Ecto neural progenitor cell (in vitro differentiated cells): ENCODE results near the gene MAPKAPK5.
"Not testable (repeated sequence)": the region's sequence is repeated elsewhere in the genome, so short reads cannot be mapped to it uniquely, and the experiment has no call there.

ENCODE experiments used
- DNase-seq: peaks from one replicate; pipeline ENCODE4 v3.0.0-alpha.2; 2018; ENCODE audit warnings: low spot score

Gene MAPKAPK5, protein sequence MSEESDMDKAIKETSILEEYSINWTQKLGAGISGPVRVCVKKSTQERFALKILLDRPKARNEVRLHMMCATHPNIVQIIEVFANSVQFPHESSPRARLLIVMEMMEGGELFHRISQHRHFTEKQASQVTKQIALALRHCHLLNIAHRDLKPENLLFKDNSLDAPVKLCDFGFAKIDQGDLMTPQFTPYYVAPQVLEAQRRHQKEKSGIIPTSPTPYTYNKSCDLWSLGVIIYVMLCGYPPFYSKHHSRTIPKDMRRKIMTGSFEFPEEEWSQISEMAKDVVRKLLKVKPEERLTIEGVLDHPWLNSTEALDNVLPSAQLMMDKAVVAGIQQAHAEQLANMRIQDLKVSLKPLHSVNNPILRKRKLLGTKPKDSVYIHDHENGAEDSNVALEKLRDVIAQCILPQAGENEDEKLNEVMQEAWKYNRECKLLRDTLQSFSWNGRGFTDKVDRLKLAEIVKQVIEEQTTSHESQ

DNA sequence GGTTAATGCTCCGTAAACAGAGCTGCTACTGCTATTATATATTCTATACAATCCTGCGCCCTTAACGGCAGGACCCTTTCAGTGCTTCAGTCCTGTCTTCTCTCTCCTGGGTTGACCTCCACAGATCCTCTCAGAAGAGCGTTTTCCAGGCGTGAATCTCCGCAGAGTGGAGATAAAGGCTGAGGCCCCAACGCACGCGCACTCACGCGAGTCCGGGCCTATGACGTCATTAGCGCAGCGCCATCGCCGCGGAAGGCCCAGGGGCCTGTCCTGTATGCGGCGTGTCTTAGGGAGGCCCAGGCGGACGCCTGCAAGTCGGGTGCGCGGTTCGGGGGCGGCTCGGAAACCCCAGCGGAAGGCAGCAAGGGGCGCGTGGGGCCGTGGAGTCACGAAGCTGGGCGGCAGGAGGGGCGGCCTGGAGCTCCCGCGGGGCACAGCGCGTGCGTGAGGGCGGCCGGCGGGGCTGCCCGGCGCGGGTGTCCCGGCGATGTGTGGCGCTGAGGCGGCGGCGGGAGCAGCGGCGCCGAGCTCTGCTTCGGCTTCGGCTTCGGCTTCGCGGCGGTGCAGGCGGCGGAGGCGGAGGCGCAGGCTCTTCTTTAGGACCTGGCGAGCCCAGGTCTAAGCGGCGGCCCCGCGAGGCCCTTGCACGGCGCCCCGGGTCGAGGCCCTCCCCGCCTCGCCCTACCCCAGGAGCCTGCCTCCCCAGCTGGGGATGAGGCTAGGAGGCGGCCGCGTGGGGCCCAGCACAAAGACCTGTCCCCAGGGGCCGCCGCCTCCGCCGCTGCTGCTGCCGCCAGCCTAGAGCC, at the start of gene MAPKAPK5:
MAPKAPK5 (plus strand) TSS at position 479 of the 806 bp plus-strand sequence. CDS start 506 bp downstream, outside the sequence.
- peak; percentile 100 for DNase-seq

DNA sequence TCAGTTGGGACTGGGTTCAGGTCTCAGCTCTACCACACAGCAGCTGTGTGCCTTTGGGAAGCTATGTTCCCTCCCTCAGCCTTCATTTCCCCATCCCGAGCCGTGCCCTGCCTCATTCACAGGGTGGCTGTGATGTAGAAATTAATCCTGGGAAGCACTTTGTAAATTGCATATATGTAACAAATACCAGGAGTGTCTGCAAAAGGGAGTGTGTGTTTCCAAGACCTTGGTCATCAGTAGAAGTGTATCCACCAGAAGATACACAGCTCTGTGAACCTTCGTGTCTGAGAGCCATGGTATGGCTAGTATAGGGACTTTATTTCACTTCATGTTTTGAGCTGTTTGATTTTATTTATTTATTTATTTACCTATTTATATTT, 49.2 kb upstream of the MAPKAPK5 start:
- no peak for DNase-seq

DNA sequence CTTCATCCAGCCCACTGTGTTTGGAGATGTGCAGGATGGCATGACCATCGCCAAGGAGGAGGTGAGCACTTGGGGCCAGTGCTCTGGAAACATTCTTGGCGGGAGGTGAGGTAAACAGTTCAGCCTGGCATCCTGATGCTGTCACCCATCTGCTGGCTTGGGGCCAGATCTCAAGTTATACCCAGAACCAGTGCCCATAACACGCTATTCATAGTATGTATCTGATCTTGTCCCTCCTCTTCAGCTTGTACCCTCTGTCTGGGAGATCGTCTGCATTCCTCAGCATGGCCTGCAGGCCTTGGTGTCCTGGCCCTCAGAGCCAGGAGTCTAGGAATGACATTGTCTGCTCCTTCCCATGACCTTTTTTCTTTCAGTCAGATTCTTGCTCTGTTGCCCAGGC, 43.8 kb upstream of the MAPKAPK5 start:
- no peak for DNase-seq

DNA sequence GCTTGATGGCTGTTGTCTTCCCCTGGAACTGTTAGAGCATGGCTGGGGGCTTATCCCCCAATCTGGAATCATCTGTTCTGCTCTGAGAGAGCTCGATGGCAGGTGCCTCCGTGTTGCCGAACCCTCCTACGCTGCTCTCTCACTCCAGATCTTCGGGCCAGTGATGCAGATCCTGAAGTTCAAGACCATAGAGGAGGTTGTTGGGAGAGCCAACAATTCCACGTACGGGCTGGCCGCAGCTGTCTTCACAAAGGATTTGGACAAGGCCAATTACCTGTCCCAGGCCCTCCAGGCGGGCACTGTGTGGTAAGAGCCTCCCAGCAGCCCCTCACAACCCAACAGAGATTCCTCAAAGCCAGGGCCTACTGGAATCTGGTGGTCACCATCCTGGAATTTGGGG, 42.3 kb upstream of the MAPKAPK5 start:
- no peak for DNase-seq

DNA sequence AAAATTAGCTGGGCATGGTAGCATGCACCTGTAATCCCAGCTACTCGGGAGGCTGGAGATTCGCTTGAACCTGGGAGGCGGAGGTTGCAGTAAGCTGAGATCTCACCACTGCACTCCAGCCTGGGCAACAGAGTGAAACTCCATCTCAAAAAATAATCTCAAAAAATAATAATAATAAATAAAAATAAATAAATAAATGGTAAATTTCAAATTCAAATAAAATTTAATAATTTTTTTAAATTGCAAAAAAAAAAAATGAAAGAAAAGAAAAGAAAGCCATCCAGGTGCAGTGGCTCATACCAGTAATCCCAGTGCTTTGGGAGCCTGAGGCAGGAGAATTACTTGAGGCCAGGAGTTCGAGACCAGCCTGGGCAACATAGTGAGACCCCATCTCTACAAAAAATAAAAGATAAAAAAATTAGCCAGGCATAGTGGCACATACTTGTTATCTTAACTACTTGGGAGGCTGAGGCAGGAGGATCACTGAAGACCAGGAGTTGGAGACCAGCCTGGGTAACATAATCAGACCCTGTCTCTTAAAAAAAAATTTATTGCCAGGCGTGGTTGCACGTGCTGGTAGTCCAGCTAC, 38.9 kb upstream of the MAPKAPK5 start:
- DNase-seq: no peak

DNA sequence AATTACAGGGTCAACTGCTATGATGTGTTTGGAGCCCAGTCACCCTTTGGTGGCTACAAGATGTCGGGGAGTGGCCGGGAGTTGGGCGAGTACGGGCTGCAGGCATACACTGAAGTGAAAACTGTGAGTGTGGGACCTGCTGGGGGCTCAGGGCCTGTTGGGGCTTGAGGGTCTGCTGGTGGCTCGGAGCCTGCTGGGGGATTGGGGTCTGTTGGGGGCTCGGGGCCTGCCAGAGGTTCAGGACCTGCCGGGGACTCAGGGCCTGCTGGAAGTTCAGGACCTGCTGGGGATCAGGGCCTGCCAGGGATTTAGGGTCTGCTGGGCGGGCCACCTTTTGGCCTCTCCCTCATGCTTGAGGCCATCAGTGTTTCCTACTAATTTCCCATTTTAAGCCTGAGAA, 38.2 kb upstream of the MAPKAPK5 start:
- no peak for DNase-seq

DNA sequence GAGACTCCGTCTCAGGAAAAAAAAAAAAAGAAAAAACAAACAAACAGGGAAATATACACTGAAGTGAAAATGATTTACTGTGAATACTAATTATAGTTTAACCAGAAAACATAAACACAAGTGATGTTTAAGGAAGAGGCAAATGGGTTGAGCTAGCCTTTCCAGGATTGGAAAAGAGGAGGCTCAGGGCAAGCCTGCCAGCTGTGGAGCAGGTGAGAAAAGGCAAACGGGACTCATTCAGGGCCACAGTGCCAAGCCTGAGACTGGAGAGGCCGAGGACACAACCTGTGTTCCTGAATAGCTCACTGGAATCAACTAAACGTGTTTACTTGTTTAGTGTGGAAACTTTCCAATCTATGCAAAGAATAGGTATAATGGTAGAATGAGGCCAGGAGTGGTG, 35.7 kb upstream of the MAPKAPK5 start:
- no peak for DNase-seq

DNA sequence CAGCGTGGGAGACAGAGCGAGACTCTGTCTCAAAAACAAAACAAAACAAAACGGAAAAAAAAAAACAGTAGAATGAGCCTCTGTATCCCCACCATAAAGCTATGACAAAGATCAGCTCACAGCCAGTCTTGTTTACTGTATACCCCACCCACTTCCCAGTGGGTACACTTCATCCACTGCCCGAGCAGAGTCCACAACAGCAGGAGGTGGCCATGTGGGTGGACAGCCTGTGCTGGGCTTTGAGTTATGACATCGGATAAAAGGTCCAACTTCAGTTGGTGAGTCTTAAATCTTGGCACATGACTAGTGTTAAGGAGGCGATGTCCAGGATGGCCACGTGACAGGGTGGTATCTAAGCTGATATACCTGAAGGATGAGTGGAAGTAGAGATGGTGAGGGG, 34.8 kb upstream of the MAPKAPK5 start:
- no peak for DNase-seq

DNA sequence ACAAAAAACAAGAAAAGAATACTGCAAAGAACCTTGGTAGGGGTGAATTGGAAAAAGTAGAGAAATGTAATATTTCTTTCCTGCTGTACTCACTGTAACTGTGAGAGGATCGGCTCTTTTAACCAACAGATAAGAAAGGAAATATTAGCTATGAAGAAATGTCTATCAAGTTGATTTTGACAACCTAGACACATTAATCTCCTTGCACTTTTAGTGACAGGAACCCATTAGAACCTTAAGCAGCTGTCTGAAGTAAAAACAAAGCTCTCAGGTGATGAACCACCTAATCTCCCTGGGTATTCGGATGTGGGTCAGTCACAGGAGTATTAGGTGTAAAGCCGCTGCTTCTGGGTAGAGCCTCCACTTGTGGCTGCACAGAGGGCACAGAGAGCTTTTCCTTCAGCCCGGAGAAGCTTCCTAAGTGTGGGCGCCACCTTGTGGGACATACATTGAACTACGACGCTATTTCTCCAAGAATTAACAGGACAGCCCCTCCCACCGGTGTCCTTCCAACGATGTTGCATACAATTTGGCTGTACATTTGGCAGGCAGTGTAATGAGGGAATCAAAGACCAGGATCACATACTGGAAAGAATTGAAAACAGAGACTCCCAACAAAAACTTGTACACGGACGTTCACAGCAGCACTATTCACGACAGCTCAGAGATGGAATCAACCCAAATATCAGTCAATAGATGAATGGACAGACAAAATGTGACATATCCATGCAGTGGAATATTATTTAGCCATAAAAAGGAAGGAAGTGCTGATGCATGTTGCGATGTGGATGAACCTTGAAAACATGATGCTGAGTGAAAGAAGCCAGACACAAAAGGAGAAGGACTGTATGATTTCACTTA, 28.9 kb upstream of the MAPKAPK5 start:
- DNase-seq: peak; percentile 84

DNA sequence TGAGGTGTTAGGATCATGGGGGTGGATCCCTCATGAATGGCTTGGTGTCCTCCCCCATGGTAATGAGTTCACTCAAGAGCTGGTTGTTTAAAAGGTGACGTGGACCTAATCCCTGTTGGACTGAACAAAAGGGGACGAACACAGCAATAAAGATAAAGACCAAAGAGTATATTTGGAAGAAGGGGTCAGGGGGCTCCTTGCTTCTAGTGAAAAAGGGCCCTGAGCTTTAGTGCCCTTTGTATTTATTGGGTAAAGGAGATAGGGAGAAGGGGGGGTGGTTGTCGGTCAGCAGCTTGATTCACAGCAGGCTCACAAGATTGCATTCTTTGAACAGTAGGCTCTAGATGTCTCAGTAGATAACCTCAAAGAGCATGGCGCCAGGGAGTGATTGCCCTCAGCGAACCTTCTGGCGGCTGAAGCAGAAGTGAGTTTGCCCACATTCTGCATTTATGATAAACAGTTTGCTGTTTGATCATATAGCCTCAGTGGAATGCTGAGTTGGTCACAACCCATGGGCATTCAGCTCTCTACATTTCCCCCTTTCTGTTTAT, 25.9 kb upstream of the MAPKAPK5 start:
- no peak for DNase-seq

DNA sequence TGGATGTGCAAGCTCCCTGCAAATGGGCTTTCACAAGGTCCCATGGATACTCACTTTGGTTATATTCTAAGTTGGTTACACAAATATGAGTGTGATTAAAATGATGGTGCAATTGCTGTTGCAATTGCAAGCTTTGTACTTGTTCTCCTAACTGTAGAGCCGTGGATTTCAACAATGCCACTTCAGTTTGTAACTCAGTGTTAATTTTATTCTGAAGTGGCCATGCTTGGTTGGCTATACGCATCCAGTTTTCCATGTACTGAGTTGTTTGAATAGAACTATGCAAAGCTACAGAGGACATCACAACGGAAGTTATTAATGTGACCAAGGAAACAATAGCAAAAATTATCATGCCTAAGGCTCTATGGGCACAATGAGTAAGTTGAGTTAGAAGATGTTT, 25.1 kb upstream of the MAPKAPK5 start:
- DNase-seq: not testable (repeated sequence)

DNA sequence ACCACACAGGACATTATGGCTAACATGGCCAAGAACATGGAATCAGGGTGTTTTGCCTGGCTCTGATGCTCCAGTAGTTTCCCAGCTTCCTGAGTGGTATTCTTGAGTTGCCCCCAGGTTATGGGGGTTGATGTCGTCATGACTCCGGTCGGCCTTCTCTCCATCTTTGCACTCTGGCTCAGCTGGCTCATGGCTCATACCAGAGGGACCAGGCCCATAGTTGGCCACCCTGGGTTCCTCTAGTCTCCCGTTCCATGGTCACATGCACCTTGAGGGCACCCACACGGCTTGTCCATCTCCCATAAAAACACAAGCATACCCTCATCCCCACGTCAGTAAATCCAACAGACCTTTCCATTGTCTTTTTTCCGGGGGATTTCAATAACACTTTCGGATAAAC, 23.7 kb upstream of the MAPKAPK5 start:
- DNase-seq: no peak

DNA sequence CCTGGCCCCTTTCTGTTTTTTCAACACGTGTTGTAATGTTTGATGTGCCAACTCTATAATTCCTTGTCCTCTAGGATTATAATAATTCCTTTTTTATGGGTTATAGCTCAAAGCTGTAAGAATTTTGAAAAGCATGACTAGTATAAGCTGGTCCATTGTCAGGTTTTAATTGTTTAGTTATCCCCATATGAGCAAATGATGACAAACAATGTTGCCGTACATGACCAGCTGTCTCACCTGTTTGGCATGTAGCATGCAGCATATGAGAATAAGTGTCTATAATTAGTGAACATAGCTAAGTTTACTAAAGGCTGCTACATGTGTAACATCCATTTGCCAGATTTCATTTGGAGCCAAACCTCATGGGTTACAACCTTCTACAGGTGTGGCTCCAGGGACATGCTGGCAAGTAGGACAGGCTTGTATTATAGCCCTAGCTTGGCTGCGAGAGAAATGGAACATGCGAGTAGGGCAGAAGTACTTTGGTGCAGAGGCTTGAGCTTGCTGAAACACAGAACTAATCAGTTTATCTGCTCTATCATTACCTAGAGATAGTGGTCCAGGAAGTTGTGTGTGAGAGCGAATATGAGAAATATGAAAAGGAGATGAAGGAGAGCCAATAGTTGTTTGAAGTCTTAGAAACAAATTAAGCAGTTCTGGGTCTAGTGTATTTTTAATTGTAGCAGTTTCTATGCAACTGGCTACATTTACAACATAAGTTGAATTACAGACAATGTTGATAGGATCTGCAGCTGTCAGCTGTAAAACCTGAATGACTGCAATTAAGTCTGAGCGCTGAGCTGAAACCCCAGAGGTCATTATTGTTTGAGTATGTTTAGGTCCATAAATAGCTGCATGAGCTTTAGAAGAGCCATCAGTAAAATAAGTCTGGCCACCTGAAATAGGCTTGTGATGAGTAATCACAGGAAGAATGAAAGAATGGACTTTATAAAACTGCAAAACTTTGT, 22.6 kb upstream of the MAPKAPK5 start:
- DNase-seq: no peak

DNA sequence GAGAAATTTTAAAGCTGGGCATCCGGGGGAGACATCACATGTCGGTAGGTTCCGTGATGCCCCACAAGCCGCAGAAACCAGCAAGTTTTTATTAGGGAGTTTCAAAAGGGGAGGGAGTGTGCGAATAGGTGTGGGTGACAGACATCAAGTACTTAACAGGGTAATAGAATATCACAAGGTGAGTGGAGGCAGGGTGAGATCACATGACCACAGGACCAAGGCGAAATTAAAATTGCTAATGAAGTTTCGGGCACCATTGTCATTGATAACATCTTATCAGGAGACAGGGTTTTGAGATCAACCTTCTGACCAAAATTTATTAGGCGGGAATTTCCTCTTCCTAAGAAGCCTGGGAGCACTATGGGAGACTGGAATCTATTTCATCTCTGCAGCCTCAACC, 21.2 kb upstream of the MAPKAPK5 start:
- DNase-seq: not testable (repeated sequence)

DNA sequence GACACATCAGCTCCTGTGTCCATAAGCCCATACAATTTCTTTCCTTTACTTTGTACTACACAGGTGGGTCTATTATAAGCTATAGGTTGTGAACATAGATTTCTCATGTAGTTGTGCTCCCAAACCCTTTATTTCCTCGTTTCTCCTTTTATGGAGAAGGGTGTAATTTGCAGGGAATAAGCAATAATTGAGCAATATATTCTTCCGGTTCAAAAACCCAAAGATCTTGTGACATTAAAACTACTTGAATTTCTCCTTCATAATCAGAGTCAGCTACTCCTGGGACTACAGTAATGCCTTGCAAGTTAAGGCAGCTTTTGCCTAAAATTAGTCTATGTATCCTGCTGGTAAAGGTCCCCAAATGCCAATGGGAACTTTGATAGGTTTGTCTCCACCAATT, 19.1 kb upstream of the MAPKAPK5 start:
- DNase-seq: no peak

DNA sequence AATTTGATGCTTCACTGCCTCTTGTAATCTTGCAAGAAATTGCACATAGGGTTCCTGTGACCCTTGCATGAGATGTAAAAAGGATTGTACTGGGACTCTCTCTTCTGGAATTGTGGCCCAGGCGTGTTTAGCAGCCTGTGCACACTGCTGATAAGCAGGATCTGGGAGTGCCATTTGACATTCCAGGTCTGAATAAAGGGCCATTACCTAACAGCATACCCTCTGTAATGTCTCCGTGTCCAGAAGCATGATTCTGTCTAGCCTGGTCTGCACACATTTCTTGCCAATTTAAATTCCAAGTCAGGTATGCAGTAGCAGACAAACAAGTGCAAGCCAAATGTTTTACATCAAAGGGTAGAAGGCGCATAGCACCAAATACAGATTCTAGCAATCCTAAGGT, 18.1 kb upstream of the MAPKAPK5 start:
- DNase-seq: no peak

DNA sequence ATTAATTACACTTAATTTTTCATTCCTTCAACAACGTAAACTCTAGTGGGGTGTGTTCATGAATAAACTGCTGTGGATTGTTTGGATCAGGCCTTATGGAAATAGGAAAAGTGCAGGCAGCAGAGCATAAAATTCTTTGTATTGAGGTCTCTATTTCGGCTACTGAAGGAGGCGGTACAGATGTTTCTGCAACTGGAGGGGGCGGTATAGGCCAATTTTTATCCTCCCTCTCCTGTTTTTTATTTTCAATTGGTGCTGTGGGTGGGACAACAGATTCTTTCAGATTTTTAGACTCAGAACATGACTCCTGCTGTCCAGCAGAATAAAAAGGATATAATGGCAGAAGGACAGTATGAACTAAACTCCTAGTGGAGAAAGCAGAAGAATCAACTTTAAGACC, 17.7 kb upstream of the MAPKAPK5 start:
- not testable (repeated sequence) for DNase-seq

DNA sequence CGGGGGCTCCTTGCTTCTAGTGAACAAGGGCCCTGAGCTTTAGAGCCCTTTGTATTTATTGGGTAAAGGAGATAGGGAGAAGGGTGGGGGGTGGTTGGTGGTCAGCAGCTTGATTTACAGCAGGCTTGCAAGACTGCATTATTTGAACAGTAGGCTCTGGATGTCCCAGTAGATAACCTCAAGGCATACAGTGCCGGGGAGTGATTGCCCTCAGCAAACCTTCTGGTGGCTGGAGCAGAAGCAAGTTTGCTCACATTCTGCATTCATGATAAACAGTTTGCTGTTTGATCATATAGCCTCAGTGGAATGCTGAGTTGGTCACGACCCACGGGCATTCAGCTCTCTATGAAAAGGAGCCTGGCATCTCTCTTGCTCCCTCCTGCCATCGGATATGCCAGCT, 16.5 kb upstream of the MAPKAPK5 start:
- no peak for DNase-seq

DNA sequence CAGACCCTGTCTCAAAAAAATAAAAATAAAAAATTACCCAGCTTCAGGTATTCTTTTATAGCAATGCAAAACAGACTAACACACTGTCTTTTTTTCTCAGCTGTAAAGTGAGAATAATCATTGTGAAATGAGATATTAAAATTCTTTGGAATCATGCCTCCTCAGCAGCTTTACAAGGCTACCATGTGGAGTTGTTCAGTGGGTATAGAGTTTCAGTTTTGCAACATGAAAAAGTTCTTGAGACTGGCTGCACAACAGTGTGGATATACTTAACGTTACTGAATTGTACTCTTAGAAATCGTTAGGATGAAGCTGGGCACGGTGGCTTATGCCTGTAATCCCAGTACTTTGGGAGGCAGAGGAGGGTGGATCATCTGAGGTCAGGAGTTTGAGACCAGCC, 15.7 kb upstream of the MAPKAPK5 start:
- DNase-seq: no peak

DNA sequence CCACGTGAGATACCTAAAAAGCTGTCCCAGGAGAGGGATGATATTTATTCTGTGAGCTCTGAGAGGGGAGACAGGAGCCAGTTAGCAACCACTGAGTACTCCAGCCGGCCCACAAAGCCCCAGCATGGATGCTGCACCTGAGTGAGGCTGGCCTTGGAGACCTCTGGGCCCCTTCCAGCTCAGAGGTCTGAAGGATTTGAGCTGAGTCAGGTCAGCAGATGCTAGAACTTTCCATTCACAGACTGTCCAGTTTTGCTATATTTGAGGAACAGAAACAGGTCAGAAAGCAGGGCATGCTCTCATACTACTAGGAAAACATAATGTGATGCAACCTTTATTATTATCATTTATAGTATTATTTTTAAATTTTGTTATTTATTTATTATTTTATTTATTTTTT, 15.0 kb upstream of the MAPKAPK5 start:
- no peak for DNase-seq
